ENCODE results near the gene SLC39A1. TPM values are rescaled to one million over a fixed set of nuclear protein-coding genes. Genes with fewer than 3 reads are reported as not detected.

SLC39A1 gene
- total and polyA plus RNA-seq, 9 of the 15 experiments (the other 6 are each of a cell fraction or from before 2014, with no cell fraction given), result 9.9 to 81.1 (median 62.7) TPM

DNA sequence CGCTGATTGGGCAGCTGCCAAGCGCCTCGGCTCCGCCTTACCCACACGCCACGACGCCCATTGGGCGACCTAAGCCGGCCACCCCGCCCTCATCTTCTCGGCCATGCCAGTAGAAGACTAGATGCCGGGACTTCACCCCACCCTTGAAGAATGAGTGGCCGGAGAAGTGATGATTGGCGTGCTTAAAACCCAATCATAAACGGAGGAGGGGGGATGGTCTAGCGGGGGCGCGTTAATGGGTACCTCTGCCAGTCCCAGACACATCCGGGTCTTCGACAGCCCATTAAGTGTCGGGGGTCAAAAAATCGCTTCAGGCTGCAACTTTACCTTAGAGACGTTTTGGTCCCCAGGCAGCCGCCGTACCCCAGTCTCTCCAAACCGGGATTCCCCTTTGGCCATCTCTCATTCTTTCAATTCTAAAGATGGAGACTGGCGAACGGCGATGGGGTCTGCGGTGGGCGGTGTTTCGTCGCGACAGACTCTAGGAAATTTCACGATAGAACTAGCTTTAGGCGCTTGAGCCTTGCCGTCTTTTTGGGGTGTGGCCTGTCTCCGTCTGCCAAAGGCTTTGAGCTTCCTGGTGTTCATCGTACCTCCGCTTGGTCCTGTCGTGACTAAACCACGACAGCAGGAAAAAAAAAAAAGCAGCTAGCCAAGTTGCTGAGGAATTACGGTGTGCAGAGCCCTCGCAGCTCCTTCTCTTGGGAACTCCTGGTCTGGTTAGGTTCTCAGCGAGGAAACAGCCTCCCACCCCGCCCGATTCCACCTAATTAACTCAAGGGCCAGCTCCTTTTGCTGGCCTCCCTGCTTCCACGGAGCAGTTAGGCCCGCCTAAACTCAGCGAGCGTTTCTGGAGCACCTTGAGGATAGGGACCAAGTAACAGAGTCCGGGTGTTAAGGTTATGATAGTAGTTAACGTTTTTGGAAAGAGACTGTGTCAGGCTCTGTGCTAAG, 40.1 kb downstream of the SLC39A1 start, which contains the start of gene GATAD2B (continued):
- TF ChIP-seq, protein P1, sequence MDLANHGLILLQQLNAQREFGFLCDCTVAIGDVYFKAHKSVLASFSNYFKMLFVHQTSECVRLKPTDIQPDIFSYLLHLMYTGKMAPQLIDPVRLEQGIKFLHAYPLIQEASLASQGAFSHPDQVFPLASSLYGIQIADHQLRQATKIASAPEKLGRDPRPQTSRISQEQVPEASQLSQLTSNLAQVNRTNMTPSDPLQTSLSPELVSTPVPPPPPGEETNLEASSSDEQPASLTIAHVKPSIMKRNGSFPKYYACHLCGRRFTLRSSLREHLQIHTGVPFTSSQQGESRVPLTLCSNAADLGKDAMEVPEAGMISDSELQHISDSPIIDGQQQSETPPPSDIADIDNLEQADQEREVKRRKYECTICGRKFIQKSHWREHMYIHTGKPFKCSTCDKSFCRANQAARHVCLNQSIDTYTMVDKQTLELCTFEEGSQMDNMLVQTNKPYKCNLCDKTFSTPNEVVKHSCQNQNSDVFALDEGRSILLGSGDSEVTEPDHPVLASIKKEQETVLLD (IDR thresholded peaks at IDR 0.05), result peak; percentile 73; the same call in 1 of the 2 replicates
- TF ChIP-seq CEBPB (tag; IDR thresholded peaks at IDR 0.05) (no peak), ZNF586 (CRISPR knock-in tag; conservative IDR thresholded peaks at IDR 0.05) (no peak), NEUROD1 (IDR thresholded peaks at IDR 0.05; ENCODE audit: borderline replicate concordance, low read depth, low read length, partially characterized antibody) (peak; percentile 95), STAT5A (IDR thresholded peaks at IDR 0.05; ENCODE audit: borderline replicate concordance, low read length) (no peak; the same call in 1 of the 2 replicates), ZNF766 (CRISPR knock-in tag; conservative IDR thresholded peaks at IDR 0.05) (0 out of 2 replicates have a peak, but pooled peaks have one; percentile 32), MAZ (CRISPR knock-in tag; conservative IDR thresholded peaks at IDR 0.05 in 1 of 2, IDR thresholded peaks at IDR 0.05 in 1 of 2) (peak in 1 of 2 experiments; percentile 55; a peak in 3 of 4 replicates), NFRKB (IDR thresholded peaks at IDR 0.05; ENCODE audit: low read depth) (peak; percentile 36; the same call in 1 of the 2 replicates)
- TF ChIP-seq, protein P2, sequence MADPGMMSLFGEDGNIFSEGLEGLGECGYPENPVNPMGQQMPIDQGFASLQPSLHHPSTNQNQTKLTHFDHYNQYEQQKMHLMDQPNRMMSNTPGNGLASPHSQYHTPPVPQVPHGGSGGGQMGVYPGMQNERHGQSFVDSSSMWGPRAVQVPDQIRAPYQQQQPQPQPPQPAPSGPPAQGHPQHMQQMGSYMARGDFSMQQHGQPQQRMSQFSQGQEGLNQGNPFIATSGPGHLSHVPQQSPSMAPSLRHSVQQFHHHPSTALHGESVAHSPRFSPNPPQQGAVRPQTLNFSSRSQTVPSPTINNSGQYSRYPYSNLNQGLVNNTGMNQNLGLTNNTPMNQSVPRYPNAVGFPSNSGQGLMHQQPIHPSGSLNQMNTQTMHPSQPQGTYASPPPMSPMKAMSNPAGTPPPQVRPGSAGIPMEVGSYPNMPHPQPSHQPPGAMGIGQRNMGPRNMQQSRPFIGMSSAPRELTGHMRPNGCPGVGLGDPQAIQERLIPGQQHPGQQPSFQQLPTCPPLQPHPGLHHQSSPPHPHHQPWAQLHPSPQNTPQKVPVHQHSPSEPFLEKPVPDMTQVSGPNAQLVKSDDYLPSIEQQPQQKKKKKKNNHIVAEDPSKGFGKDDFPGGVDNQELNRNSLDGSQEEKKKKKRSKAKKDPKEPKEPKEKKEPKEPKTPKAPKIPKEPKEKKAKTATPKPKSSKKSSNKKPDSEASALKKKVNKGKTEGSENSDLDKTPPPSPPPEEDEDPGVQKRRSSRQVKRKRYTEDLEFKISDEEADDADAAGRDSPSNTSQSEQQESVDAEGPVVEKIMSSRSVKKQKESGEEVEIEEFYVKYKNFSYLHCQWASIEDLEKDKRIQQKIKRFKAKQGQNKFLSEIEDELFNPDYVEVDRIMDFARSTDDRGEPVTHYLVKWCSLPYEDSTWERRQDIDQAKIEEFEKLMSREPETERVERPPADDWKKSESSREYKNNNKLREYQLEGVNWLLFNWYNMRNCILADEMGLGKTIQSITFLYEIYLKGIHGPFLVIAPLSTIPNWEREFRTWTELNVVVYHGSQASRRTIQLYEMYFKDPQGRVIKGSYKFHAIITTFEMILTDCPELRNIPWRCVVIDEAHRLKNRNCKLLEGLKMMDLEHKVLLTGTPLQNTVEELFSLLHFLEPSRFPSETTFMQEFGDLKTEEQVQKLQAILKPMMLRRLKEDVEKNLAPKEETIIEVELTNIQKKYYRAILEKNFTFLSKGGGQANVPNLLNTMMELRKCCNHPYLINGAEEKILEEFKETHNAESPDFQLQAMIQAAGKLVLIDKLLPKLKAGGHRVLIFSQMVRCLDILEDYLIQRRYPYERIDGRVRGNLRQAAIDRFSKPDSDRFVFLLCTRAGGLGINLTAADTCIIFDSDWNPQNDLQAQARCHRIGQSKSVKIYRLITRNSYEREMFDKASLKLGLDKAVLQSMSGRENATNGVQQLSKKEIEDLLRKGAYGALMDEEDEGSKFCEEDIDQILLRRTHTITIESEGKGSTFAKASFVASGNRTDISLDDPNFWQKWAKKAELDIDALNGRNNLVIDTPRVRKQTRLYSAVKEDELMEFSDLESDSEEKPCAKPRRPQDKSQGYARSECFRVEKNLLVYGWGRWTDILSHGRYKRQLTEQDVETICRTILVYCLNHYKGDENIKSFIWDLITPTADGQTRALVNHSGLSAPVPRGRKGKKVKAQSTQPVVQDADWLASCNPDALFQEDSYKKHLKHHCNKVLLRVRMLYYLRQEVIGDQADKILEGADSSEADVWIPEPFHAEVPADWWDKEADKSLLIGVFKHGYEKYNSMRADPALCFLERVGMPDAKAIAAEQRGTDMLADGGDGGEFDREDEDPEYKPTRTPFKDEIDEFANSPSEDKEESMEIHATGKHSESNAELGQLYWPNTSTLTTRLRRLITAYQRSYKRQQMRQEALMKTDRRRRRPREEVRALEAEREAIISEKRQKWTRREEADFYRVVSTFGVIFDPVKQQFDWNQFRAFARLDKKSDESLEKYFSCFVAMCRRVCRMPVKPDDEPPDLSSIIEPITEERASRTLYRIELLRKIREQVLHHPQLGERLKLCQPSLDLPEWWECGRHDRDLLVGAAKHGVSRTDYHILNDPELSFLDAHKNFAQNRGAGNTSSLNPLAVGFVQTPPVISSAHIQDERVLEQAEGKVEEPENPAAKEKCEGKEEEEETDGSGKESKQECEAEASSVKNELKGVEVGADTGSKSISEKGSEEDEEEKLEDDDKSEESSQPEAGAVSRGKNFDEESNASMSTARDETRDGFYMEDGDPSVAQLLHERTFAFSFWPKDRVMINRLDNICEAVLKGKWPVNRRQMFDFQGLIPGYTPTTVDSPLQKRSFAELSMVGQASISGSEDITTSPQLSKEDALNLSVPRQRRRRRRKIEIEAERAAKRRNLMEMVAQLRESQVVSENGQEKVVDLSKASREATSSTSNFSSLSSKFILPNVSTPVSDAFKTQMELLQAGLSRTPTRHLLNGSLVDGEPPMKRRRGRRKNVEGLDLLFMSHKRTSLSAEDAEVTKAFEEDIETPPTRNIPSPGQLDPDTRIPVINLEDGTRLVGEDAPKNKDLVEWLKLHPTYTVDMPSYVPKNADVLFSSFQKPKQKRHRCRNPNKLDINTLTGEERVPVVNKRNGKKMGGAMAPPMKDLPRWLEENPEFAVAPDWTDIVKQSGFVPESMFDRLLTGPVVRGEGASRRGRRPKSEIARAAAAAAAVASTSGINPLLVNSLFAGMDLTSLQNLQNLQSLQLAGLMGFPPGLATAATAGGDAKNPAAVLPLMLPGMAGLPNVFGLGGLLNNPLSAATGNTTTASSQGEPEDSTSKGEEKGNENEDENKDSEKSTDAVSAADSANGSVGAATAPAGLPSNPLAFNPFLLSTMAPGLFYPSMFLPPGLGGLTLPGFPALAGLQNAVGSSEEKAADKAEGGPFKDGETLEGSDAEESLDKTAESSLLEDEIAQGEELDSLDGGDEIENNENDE (IDR thresholded peaks at IDR 0.05; ENCODE audit: low read depth, low read length), result no peak
- TF ChIP-seq, protein P3, sequence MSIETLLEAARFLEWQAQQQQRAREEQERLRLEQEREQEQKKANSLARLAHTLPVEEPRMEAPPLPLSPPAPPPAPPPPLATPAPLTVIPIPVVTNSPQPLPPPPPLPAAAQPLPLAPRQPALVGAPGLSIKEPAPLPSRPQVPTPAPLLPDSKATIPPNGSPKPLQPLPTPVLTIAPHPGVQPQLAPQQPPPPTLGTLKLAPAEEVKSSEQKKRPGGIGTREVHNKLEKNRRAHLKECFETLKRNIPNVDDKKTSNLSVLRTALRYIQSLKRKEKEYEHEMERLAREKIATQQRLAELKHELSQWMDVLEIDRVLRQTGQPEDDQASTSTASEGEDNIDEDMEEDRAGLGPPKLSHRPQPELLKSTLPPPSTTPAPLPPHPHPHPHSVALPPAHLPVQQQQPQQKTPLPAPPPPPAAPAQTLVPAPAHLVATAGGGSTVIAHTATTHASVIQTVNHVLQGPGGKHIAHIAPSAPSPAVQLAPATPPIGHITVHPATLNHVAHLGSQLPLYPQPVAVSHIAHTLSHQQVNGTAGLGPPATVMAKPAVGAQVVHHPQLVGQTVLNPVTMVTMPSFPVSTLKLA (conservative IDR thresholded peaks at IDR 0.05), result peak in 1 of 2 experiments; percentile 61; a peak in 2 of 4 replicates
